HCT116 (cell line): ENCODE results near the gene TM6SF1. TPM values are rescaled to one million over a fixed set of nuclear protein-coding genes. Genes with fewer than 3 reads are reported as not detected.

Source experiments
- ATAC-seq: fragments of 200-7000 bp; cut with Tn5 transposase; 2 replicates; pipeline ENCODE4 v1.9.1; 2020; ENCODE audit warnings: mild to moderate bottlenecking, moderate library complexity
- BruUV-seq: library from RNA; stranded (reverse); fragments of 400-500 nt; replicated peaks from 2 replicates; lab custom pipeline; 2021; lab: Mats Ljungman, UMichigan
- CTCF ChIA-PET: fragments of 300-600 bp; sonication (Branson Sonifier 250); formaldehyde crosslinking; loops from one replicate; lab custom pipeline; 2021; ENCODE audit warnings: antibody characterized with exemption; lab: Charles Lee
- POLR2A ChIA-PET: fragments of 300-600, 350-600 bp; sonication (Branson Sonifier 250); formaldehyde crosslinking; loops from one replicate; lab custom pipeline; 2021; ENCODE audit warnings: antibody characterized with exemption; lab: Charles Lee
- RAD21 ChIA-PET, 2 experiments: fragments of 300-600 bp; sonication (Branson Sonifier 250); formaldehyde crosslinking; loops; one replicate each; lab custom pipeline; 2023; ENCODE audit warnings: low total read pairs in 2 of 2; ENCODE audit not compliant: uncharacterized antibody in 2 of 2, unreplicated experiment in 2 of 2, low non-redundant PET in 1 of 2; lab: Charles Lee
- DNase-seq: peaks from one replicate; pipeline ENCODE4 v3.0.0-alpha.2; 2010; ENCODE audit warnings: low read depth, low spot score
- H2AFZ ChIP-seq: fragments of 200-600 bp; shearing (Covaris generic), sonication (generic); 2 replicates; pipeline ENCODE4 v1.6.1; 2017; ENCODE audit warnings: low read depth, mixed run types, mixed read lengths, antibody characterized with exemption, low read length; ENCODE audit not compliant: poor library complexity, severe bottlenecking
- H3K27ac ChIP-seq: 2 replicates; pipeline ENCODE4 v1.5.1; 2012; ENCODE audit warnings: low read depth, low read length
- H3K27me3 ChIP-seq: fragments of 200-600 bp; sonication (generic); 2 replicates; pipeline ENCODE4 v1.6.1; 2016; ENCODE audit warnings: mixed run types, low read length, mixed read lengths; ENCODE audit not compliant: insufficient read depth
- H3K36me3 ChIP-seq, 2 experiments: fragments of 200-500 bp in 1 of 2; fragments of 200-600 bp in 1 of 2; sonication (Bioruptor generic) in 1 of 2; sonication (generic) in 1 of 2; 2 replicates each; pipeline versions ENCODE4 v1.5.1 to v1.6.1; 2014 to 2016; ENCODE audit warnings: low read length in 2 of 2, inconsistent platforms in 1 of 2, mixed read lengths in 1 of 2, mixed run types in 1 of 2; ENCODE audit not compliant: insufficient read depth in 2 of 2, control insufficient read depth in 1 of 2
- H3K4me1 ChIP-seq, 2 experiments: fragments of 200-600 bp in 1 of 2; sonication (generic) in 1 of 2; 2 replicates each; pipeline versions ENCODE4 v1.5.1 to v1.6.1; 2012 to 2017; ENCODE audit warnings: low read length in 2 of 2, inconsistent platforms in 1 of 2, mild to moderate bottlenecking in 1 of 2, mixed read lengths in 1 of 2, mixed run types in 1 of 2, moderate library complexity in 1 of 2; ENCODE audit not compliant: insufficient read depth in 2 of 2, control insufficient read depth in 1 of 2
- H3K4me2 ChIP-seq: fragments of 200-600 bp; sonication (generic); 2 replicates; pipeline ENCODE4 v1.6.1; 2017; ENCODE audit warnings: mixed run types, low read length, mixed read lengths
- H3K4me3 ChIP-seq, 2 experiments: fragments of 200-600 bp in 1 of 2; sonication (generic) in 1 of 2; replicated peaks in 1 of 2; 2 replicates each; pipeline ENCODE4 v1.5.1; 2011 to 2016; ENCODE audit warnings: low read length in 2 of 2, control low read depth in 1 of 2, low read depth in 1 of 2, mild to moderate bottlenecking in 1 of 2, mixed read lengths in 1 of 2, mixed run types in 1 of 2
- H3K79me2 ChIP-seq: fragments of 200-600 bp; sonication (generic); 2 replicates; pipeline ENCODE4 v1.6.1; 2017; ENCODE audit warnings: mild to moderate bottlenecking, mixed run types, low read length, moderate library complexity, mixed read lengths; ENCODE audit not compliant: insufficient read depth
- H3K9ac ChIP-seq: fragments of 200-600 bp; sonication (generic); 2 replicates; pipeline ENCODE4 v1.6.1; 2016; ENCODE audit warnings: low read length, mixed read lengths
- H3K9me2 ChIP-seq: fragments of 200-600 bp; sonication (generic), shearing (Covaris generic); 2 replicates; pipeline ENCODE4 v1.6.1; 2017; ENCODE audit warnings: mixed run types, mild to moderate bottlenecking, moderate library complexity; ENCODE audit not compliant: insufficient read depth
- H3K9me3 ChIP-seq, 2 experiments: fragments of 200-500 bp in 1 of 2; fragments of 200-600 bp in 1 of 2; sonication (Bioruptor generic) in 1 of 2; sonication (generic) in 1 of 2; 2 replicates each; pipeline ENCODE4 v1.6.1; 2014 to 2017; ENCODE audit warnings: low read length in 2 of 2, mixed read lengths in 2 of 2, inconsistent platforms in 1 of 2, low read depth in 1 of 2, mild to moderate bottlenecking in 1 of 2, mixed run types in 1 of 2, moderate library complexity in 1 of 2; ENCODE audit not compliant: control insufficient read depth in 1 of 2, insufficient read depth in 1 of 2
- H4K20me1 ChIP-seq: fragments of 200-600 bp; sonication (generic), shearing (Covaris generic); 2 replicates; pipeline ENCODE4 v1.6.1; 2017; ENCODE audit warnings: mixed run types, mild to moderate bottlenecking, moderate library complexity; ENCODE audit not compliant: insufficient read depth
- CBX3 ChIP-seq: IDR thresholded peaks from 2 replicates; pipeline ENCODE4 v1.6.1; 2012; ENCODE audit warnings: low read depth
- EGR1 ChIP-seq: IDR thresholded peaks from 2 replicates; pipeline ENCODE4 v1.6.1; 2012; ENCODE audit warnings: low read depth
- EZH2 ChIP-seq: fragments of 200-600 bp; sonication (generic); IDR thresholded peaks from 2 replicates; pipeline ENCODE4 v1.6.1; 2017; ENCODE audit warnings: antibody characterized with exemption, mixed run types
- EZH2phosphoT487 ChIP-seq: fragments of 200-600 bp; IDR thresholded peaks from 2 replicates; pipeline ENCODE4 v1.6.1; 2018; ENCODE audit warnings: antibody characterized with exemption, borderline replicate concordance
- JUND ChIP-seq: IDR thresholded peaks from 2 replicates; pipeline ENCODE4 v1.6.1; 2012
- POLR2A ChIP-seq: IDR thresholded peaks from 2 replicates; pipeline ENCODE4 v1.7.0; 2011; ENCODE audit warnings: borderline replicate concordance; ENCODE audit not compliant: insufficient read depth, insufficient read length; ENCODE audit errors: extremely low read depth
- POLR2AphosphoS5 ChIP-seq: IDR thresholded peaks from 2 replicates; pipeline ENCODE4 v1.6.1; 2011; ENCODE audit warnings: mild to moderate bottlenecking, low read depth, low read length, moderate library complexity
- SIN3A ChIP-seq: IDR thresholded peaks from 2 replicates; pipeline ENCODE4 v1.6.1; 2012; ENCODE audit warnings: low read depth
- YY1 ChIP-seq: IDR thresholded peaks from 2 replicates; pipeline ENCODE4 v1.6.1; 2011; ENCODE audit warnings: low read length, low read depth, moderate library complexity, mild to moderate bottlenecking; ENCODE audit not compliant: insufficient replicate concordance; ENCODE audit errors: extremely low read depth
- ZNF274 ChIP-seq: fragments of 200-500 bp; sonication (Bioruptor generic); IDR thresholded peaks from 2 replicates; pipeline ENCODE4 v1.6.1; 2014; ENCODE audit warnings: mild to moderate bottlenecking, low read depth, low read length, inconsistent platforms
- intact Hi-C: fragments of 100-400 bp; cut with micrococcal nuclease; formaldehyde crosslinking; loops from 2 replicates; pipeline ENCODE4 v1.10.0; 2022
- total RNA-seq: library from RNA; stranded (reverse); gene quantifications from one replicate; pipeline ENCODE4 v1.2.1, GENCODE V29; 2021; ENCODE audit not compliant: unreplicated experiment

The TM6SF1 gene
- total RNA-seq, 1 experiment from 2014 or later = not detected

DNA sequence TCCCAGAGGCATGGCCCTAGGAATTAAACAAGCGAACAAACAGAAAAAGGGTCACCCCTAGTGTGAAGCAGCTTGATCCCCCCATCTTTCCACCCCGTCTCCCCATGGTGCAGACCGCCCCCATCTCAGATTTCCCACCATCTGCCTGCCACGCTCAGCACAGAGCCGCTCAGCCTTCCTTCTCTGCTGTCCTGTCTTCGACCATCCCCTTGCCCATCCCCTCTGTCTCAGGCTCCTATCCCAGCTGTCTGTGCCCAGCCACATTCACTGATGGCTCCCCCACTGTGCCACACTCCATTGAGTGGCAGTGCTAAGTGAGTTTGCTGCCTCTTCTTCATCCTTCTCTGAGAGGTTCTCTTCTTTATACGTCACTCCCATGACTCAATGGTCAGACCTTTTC is 28.7 kb upstream of the TM6SF1 start:
- intact Hi-C loops = no loop called here
- Histone ChIP-seq H3K9me3 (peaks cover 0 to under 1% of the 10 kb centered on the region in 2 experiments; a peak in 1 of 4 replicates), H3K27ac (no peak overlapping the region), H2AFZ (no peak overlapping the region), H3K4me1 (no peaks in the 10 kb centered on the region), H3K9ac (no peak overlapping the region), H3K36me3 (no peaks in the 10 kb centered on the region), H3K79me2 (no peaks in the 10 kb centered on the region), H3K4me2 (no peak overlapping the region), H4K20me1 (no peaks in the 10 kb centered on the region), H3K4me3 (no peak overlapping the region), H3K27me3 (no peaks in the 10 kb centered on the region), H3K9me2 (no peaks in the 10 kb centered on the region)
- BruUV-seq = no TSS peak
- no peak for ATAC-seq
- CTCF ChIA-PET = no interaction called here
- no peak for TF ChIP-seq POLR2A
- no peak for TF ChIP-seq EGR1
- no peak for TF ChIP-seq SIN3A
- TF ChIP-seq POLR2AphosphoS5 = no peak
- TF ChIP-seq JUND = no peak
- no peak for TF ChIP-seq CBX3
- TF ChIP-seq YY1 = no peak
- TF ChIP-seq EZH2 = no peak
- DNase-seq = no peak
- RAD21 ChIA-PET = no interaction called here
- POLR2A ChIA-PET = no interaction called here

DNA sequence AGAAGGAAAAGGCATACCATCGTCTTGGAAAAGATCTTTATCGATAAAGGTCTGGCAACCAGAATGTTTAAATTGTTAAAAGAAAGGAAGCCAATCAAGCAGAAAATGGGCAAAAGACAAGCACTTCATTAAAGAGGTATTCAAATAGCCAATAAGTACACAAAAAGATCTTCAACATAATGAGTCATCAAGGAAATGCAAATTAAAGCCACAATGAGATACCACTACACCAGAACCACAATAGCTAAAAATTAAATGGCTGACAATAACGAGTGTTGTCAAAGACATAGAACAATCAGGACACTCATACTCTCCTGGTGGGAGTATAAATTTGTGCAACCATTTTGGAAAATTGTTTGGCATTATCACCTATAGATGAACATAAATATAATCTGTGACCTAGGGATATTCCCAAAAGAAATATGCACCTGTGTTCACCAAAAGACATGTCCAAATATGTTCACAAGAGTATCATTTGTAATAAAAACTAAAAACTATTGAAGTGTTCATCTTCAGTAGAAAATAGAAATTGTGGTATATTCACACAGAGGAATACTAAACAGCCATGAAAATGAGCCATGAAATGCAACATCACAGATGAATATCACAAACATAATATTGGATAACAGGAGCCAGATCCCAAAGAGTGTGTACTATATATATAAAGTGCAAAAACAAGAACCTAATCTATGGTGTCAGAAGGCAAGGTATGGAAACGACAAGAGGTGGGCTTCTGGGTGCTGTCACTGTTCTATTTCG is 26.0 kb upstream of the TM6SF1 start:
- no TSS peak for BruUV-seq
- RAD21 ChIA-PET = no interaction called here
- no peak overlapping the region for H3K4me3 ChIP-seq
- no peak for TF ChIP-seq EZH2phosphoT487
- TF ChIP-seq YY1 = no peak
- TF ChIP-seq ZNF274 = no peak
- TF ChIP-seq, all 23 proteins: peak for 0
- Histone ChIP-seq H2AFZ (no peak overlapping the region), H3K79me2 (no peaks in the 10 kb centered on the region), H3K27me3 (no peaks in the 10 kb centered on the region), H3K9me3 (no peaks in the 10 kb centered on the region), H4K20me1 (no peaks in the 10 kb centered on the region), H3K9ac (no peak overlapping the region), H3K4me2 (no peak overlapping the region), H3K27ac (no peak overlapping the region), H3K36me3 (no peaks in the 10 kb centered on the region), H3K4me1 (no peaks in the 10 kb centered on the region), H3K9me2 (no peaks in the 10 kb centered on the region)
- ChIA-PET POLR2A (no interaction called here), CTCF (no interaction called here)
- no peak for ATAC-seq
- DNase-seq = no peak
- intact Hi-C loops = no loop called here
